GM21447 (cell line): ENCODE results near the gene CDK6.

Experiments
- ATAC-seq: cut with Tn5 transposase; IDR thresholded peaks from one replicate; pipeline ENCODE4 v1.9.1; 2021; ENCODE audit not compliant: unreplicated experiment

Gene CDK6

DNA sequence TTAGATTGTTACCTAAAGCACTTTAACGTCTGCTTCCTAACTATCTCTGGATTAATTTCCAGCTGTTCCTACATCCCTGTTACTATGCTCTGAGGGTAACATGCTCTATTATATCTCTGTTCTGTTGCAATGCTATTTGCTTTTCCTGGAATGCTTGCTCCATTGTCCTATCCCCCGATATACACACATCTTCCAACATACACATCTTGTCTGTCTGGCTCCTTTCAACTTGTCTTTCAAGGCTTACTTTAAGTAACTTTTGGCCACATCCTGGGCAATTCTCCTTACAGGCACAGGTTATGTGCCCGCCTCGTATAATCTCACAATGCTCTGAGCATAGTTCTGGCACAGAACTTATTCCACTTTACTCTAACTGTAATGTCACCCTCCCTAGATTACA lies 96.2 kb downstream of the CDK6 start:
- no peak for ATAC-seq

DNA sequence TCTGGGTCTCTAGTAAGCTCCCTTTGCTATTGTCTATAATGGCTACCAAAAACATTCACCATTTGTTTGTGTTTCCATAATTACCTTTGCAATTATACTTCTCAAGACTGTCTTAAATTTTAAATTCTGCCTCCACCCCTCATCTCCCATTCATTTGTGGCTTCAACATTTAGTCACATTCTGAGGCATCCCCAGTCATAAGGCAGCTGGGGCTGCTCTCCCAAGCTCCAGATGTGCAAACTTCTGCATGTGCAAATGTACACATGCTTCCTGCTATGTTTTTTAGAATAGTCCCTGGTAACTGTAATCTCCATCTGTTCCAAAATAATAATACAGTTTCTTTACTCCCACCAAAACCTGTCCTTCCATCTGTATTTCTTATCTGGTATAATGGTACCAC lies 97.3 kb downstream of the CDK6 start:
- ATAC-seq, result no peak

DNA sequence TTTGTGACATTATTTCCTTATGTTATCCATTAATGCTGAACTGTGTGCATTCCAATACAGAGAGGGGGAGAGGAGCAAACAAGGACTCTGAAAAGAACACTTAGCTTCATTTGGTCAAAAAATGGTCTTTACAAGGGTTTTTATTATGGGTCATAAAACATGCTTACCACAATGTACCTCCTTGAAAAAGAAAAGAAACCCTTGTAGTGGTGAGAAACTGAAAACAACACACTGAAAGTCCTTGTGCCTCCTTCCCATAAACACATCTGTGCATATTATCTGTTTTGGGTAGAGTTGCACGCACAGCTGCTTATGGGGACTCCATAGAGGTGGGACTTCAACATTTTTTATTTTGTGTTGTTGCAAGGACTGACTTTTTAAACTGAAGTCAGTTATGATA lies 98.7 kb downstream of the CDK6 start:
- peak; percentile 92 for ATAC-seq

GRCh38 chr7:92736870-92737269 lies 99.5 kb downstream of the CDK6 start:
- no peak for ATAC-seq

- no peak for ATAC-seq
Measured at GRCh38 chr7:92735707-92736106, 100.7 kb downstream of the CDK6 start.

DNA sequence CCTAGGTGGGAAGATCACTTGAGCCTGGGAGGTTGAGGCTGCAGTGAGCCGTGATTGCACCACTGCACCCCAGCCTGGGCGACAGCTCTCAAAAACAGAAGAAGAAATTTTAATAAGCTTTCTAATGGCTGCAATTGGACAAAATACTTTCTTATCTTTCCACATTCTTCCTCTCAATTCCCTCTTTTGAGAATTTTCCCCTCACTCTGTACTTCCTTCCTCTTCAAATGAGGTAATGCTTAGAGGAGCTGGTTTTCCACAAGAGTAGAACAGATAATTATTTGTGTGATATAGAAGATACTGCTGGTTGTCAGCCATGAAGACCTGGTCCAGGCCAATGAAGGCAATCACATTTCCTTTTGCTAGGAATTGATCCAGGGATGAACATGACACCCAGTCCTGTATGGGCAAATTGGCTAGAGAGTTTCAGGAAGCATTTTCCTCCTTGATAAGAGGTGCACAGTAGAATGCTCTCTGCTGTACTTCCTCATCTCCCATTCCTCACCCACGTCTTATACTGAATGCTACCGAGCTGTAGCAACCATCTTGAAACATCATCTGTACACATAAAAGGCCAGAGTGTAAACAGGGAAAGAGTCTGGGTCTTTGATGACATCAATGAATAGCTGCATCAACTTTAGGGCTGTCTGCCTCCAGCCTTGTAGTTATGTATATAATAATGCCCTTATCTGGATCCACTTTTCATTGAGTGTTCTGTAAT lies 103.9 kb downstream of the CDK6 start:
- ATAC-seq, result peak; percentile 9

DNA sequence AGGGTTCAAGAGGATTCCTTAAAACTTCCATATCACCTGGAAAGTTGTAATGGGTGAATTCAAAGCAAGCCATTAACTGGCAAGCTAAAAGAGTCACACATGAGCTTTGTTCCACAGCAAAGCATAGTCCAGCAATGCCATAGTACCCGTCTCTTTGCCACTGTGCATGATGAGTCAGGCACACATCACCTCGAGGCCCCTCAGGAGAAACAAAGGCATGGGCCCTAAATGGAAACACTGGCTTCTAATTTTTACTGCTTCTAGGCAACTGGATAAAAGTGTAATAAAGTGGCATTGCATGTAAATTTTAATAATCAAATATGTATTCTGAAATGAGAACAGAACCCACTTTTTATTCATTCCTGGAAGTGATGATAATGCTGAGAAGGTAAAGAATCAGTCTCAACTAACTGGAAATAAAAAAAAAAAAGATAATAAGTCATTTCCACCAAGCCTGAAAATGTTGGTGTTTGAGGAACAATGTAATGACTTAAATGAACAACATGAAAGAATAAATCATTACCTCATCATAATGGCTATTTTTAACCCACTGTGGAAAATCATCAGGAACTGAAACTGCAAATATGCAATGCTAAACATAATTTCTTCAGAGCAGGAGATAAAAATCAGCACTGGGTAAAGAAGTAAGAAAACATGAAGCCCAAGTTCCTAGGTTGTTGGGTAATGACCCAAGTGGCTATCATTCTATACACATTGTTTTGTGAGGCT lies 104.9 kb downstream of the CDK6 start:
- ATAC-seq, result peak; percentile 69

DNA sequence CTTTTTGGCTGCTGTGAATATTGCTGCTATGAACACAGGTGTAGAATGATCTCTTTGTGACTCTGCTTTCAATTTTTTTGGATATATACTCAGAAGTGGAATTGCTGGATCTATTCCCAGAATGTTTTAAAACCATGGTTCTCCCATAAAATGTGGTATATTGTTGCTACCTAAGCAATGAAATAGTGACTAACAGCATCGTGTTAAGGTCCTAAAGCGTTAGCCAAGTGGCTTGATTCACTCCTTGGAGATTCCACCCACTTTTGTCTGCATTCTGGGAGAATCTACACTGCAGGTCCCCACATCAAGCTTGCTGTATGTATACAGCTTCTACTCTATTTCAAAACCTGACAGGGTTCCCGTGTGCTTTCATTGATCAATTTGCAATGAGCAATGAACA lies 105.6 kb downstream of the CDK6 start:
- no peak for ATAC-seq

DNA sequence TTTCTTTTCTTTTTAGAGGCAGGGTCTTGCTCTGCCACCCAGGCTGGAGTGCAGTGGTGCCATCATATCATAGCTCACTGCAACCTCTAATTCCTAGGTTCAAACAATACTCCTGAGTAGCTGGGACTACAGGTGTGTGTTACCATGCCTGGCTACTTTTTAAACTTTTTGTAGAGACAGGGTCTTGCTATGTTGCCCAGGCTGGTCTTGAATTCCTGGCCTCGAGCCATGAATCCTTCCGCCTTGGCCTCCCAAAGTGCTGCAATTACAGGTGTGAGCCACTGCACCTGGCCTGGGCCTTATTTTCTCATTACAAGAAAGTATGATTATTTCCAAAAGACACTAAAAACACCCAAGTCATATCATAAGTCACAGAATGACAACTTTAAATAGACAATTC lies 106.6 kb downstream of the CDK6 start:
- no peak for ATAC-seq

DNA sequence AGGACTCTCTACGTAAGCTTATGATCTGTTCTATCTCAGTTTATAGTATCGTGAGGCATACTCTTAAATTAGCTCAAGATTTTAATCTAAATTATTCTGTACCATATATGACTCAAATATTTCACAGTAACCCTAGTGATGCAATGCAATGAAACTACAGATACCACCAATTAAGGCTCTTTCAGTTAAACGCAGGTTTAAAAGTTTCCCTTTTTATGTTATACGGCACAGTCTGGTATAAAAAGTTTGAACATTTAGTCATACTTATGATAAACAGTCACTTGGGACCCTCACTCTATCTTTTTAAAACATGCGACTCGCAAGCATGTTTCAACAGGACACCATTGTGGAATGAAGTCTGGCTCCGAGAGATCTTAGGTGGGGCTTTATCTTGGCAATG lies 107.2 kb downstream of the CDK6 start:
- no peak for ATAC-seq

DNA sequence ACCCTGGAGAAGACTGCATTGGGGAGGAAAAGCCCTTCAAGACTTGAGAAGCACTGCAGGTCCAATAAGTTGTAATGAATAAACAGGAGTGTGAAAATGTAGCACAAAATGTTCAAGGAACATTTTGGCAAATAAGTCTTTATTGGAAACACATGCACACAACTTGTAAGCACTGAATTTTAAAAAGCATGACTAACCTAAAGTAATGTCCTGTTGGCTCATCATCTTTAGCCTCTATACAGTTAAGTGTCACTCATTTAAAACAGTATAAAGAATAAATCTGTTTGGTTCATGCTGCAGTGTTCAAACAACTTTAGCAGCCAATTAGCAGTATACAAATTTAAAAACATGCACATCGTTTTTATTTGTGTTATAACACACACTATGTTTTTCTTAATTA lies 108.6 kb downstream of the CDK6 start:
- ATAC-seq, result no peak

GRCh38 chr7:92725161-92725925 lies 111.0 kb downstream of the CDK6 start:
- no peak for ATAC-seq

DNA sequence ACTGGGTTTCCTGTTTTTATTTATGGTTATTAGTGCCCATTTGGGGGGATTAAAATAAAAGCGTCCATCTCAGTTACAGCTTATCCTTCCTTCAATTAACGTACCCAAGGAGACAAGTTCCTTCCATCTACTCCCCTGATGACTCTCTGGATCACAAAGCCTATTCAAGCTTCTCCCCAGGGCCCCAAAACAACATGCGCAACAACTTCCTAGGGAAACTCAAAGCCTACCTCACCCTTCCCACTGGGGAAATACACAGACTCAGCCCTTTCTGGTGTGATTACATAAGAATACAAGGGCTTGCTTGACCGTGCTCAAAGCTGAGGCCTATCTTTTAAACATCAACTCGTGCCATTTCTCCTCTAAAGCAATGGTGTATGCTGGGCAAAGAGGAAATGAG lies 112.4 kb downstream of the CDK6 start:
- no peak for ATAC-seq

GRCh38 chr7:92723205-92723604 lies 113.2 kb downstream of the CDK6 start:
- no peak for ATAC-seq

DNA sequence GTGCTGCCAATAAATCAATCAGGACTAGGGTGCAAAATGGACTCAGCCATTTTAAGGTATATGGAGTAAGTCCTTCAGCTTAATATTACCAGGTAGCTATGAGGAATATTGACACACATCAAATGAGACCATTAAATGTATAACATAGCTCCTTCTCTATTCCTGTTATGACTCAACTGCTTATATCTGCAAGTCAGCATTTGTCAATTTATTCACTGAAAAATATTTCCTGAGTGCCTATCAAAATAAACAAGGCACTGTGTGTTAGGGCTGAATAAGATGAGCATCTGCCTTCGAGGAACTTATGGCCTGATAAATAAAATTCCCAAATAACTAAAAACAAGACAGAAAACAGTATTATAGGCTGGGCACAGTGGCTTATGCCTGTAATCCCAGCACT lies 113.8 kb downstream of the CDK6 start:
- no peak for ATAC-seq

GRCh38 chr7:92720604-92721350 lies 115.6 kb downstream of the CDK6 start:
- ATAC-seq, result peak; percentile 51

DNA sequence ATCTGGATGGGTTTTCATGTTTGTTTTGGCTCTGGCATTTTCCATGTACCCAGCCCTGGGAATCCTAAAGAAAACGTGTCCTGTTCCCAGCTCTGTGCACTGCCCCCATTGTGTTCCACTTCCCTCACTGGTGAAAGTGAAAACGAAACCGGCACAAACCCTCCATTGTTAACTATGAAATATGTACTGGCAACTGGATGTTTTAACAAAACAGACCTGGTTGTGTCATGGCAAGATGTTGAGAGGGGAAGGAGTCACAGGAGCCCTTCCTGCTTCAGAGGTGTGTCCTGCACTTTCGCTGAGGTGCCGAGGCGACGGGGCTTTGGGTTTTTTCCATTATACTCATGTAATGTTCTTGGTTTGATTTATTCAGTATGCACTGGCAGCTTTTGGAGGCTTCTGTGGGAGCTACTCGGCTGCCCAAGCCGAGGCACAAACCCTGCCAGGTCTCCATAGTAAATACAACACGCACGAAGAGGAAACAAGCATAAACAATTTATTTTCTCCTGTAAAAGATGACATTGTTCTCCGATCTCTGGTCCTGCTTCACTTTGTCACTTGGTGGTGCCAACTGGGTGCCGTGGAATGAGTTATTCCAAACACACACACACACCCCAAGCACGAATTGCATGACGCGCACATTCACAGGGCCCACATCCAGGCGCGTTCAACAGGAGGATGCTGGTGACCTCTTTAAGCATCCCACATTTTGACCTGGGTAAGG lies 118.2 kb downstream of the CDK6 start:
- peak; percentile 68 for ATAC-seq

- ATAC-seq, result no peak
Measured at GRCh38 chr7:92717623-92717992, 118.8 kb downstream of the CDK6 start.

- ATAC-seq, result no peak
Measured at GRCh38 chr7:92716825-92717580, 119.4 kb downstream of the CDK6 start.

- ATAC-seq, result no peak
Measured at GRCh38 chr7:92715963-92716362, 120.4 kb downstream of the CDK6 start.
